Tibial nerve (tissue), 4 donors: ENCODE results near the gene UTRN. TPM values are rescaled to one million over a fixed set of nuclear protein-coding genes. Genes with fewer than 3 reads are reported as not detected.

Source experiments
- DNase-seq, 2 donors: peaks; one replicate each; pipeline ENCODE4 v3.0.0-alpha.2; 2019; ENCODE audit warnings: low spot score in 2 of 2
- H3K27ac ChIP-seq, 4 donors: fragments of 200-600 bp; sonication (generic) in 3 of 4; one replicate each; pipeline ENCODE4 v1.5.1; 2017 to 2019; ENCODE audit warnings: mild to moderate bottlenecking in 1 of 4
- H3K27me3 ChIP-seq, 2 donors: fragments of 200-600 bp; sonication (generic) in 1 of 2; one replicate each; pipeline versions ENCODE4 v1.5.1 to v1.6.0; 2017 to 2019
- H3K36me3 ChIP-seq, 3 donors: fragments of 200-600 bp; sonication (generic); one replicate each; pipeline ENCODE4 v1.5.1; 2018 to 2019
- H3K4me1 ChIP-seq, 4 donors: fragments of 200-600 bp; sonication (generic) in 3 of 4; one replicate each; pipeline ENCODE4 v1.5.1; 2017 to 2019
- H3K4me3 ChIP-seq, 4 donors: fragments of 200-600 bp; sonication (generic) in 3 of 4; one replicate each; pipeline ENCODE4 v1.5.1; 2017 to 2019; ENCODE audit warnings: mild to moderate bottlenecking in 1 of 4, moderate library complexity in 1 of 4
- H3K9me3 ChIP-seq, 4 donors: fragments of 200-600 bp; sonication (generic) in 3 of 4; one replicate each; pipeline ENCODE4 v1.5.1; 2017 to 2019
- CTCF ChIP-seq, 5 experiments: fragments of 200-600 bp in 3 of 5; fragments of 450-650 bp in 2 of 5; sonication (generic) in 3 of 5; IDR thresholded peaks; one replicate each; pipeline ENCODE4 v1.5.1; 2016 to 2019; ENCODE audit warnings: antibody characterized with exemption in 5 of 5, mild to moderate bottlenecking in 3 of 5, moderate library complexity in 2 of 5
- EP300 ChIP-seq, 2 donors: sonication (generic); formaldehyde crosslinking; IDR thresholded peaks; one replicate each; pipeline ENCODE4 v1.6.1; 2017; ENCODE audit warnings: antibody characterized with exemption in 2 of 2, mild to moderate bottlenecking in 1 of 2
- POLR2A ChIP-seq, 2 donors: fragments of 450-650 bp; IDR thresholded peaks; one replicate each; pipeline ENCODE4 v1.6.1; 2017; ENCODE audit warnings: antibody characterized with exemption in 2 of 2, mild to moderate bottlenecking in 2 of 2, moderate library complexity in 2 of 2
- WGBS, 2 donors: methylation state at CpG; one replicate each; pipeline ENCODE4 v1.1.5; 2018; 5-methylcytosine and 5-hydroxymethylcytosine counted together
- total RNA-seq, 4 donors: library from RNA; depleted of rRNA; stranded (reverse); fragments of >200 nt; gene quantifications; one replicate each; pipeline ENCODE4 v1.1.0, GENCODE V29; 2016

Gene UTRN
- total RNA-seq, 4 donors from 2014 or later: 279 to 370 (median 307) TPM

DNA sequence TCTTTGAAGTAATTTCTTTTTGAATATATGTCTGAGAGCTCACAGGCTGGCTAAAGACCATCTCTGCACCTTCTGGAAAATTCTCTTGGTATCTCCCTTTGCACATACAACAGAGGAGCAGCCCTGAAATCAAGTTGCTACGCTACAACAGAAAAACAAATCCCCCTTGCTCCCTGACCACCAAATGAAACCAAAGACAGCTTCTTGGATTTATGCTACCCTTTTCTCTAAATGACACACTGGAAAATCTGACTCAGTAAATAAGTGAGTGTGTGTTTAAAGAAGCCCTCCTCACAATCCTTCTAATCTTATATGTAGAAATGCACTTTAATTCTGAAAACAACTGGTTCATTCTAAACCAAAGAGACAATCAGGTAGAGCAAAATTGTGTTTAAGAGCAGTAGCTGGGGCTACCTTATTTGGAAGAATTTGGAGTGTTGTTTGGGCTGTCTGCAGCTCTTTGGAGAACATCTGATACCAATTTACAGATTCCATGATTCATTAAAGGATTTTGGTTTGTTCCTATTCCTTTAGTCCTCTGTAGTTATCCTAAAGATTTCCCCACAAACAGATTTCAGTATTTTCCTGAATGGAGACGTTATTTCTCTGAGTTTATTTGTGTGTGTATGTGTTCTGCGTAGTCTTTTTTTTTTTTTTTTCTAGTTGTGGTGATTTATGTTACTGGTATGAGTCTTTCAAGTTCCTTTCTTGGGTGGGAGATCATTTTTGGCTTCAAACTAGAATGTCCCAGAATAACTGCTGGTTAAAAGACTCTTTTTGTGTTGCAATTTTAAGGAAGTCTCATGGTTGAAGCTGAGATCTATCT lies 36.4 kb upstream of the UTRN start:
- Histone ChIP-seq H3K4me3 (no peak overlapping the region), H3K27me3 (no peaks in the 10 kb centered on the region), H3K27ac (peak overlapping the region in 2 of 4 donors; percentile 65 to 73), H3K36me3 (peaks cover 0 to 8% (median 0%) of the 10 kb centered on the region in 3 donors), H3K9me3 (peaks cover 0 to 14% (median 0%) of the 10 kb centered on the region in 4 donors), H3K4me1 (peaks cover 0 to 29% (median 3%) of the 10 kb centered on the region in 4 donors)
- WGBS, 2 donors: 22 to 28% methylated on average over 3 of the region's 3 CpGs
- no peak for DNase-seq
- TF ChIP-seq CTCF (IDR thresholded peaks at IDR 0.05): no peak
- TF ChIP-seq POLR2A (IDR thresholded peaks at IDR 0.05): no peak
- TF ChIP-seq EP300 (IDR thresholded peaks at IDR 0.05): peak in 1 of 2 donors; percentile 29

GRCh38 chr6:144250276-144250675 lies 34.9 kb upstream of the UTRN start:
- Histone ChIP-seq H3K9me3 (peaks cover 0 to 14% (median 0%) of the 10 kb centered on the region in 4 donors), H3K27ac (peak overlapping the region in 1 of 4 donors; percentile 65), H3K36me3 (peaks cover 0 to 8% (median 0%) of the 10 kb centered on the region in 3 donors), H3K27me3 (no peaks in the 10 kb centered on the region), H3K4me1 (peaks cover 0 to 29% (median 3%) of the 10 kb centered on the region in 4 donors), H3K4me3 (no peak overlapping the region)
- TF ChIP-seq CTCF (IDR thresholded peaks at IDR 0.05): no peak
- TF ChIP-seq EP300 (IDR thresholded peaks at IDR 0.05): no peak
- TF ChIP-seq POLR2A (IDR thresholded peaks at IDR 0.05): no peak
- 72 to 82% methylated on average over 3 of the region's 3 CpGs for WGBS, 2 donors
- no peak for DNase-seq

DNA sequence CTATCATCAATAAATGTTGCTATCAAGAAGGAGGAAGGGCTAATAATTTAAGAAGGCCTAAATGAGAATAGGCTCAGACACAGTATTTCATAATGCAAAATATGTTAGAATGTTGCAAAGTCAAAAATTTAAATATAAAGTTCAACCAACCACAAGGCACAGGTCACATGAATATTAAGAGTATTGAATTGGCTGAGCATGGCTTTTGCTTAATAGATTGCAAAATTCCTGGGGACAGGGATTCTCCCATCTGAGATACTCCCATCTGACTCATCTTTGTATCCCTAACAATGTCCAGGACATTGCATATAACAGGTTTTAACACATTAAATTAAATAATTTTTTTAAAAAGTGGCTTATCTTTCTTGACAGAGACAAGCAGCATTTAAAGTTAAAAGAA lies 32.9 kb upstream of the UTRN start:
- H3K36me3 ChIP-seq: no peaks in the 10 kb centered on the region
- TF ChIP-seq EP300 (IDR thresholded peaks at IDR 0.05) (no peak), POLR2A (IDR thresholded peaks at IDR 0.05) (no peak), CTCF (IDR thresholded peaks at IDR 0.05) (no peak)
- H3K27me3 ChIP-seq: no peaks in the 10 kb centered on the region
- no peak overlapping the region for H3K27ac ChIP-seq
- H3K9me3 ChIP-seq: no peaks in the 10 kb centered on the region
- peaks cover 0 to 29% (median 3%) of the 10 kb centered on the region in 4 donors for H3K4me1 ChIP-seq
- H3K4me3 ChIP-seq: no peak overlapping the region
- DNase-seq: no peak

- H3K36me3 ChIP-seq: no peaks in the 10 kb centered on the region
- peaks cover 0 to 24% (median 8%) of the 10 kb centered on the region in 4 donors for H3K4me1 ChIP-seq
- H3K27ac ChIP-seq: peak overlapping the region in 1 of 4 donors; percentile 31
- H3K4me3 ChIP-seq: no peak overlapping the region
- peaks cover 0 to 4% (median 0%) of the 10 kb centered on the region in 4 donors for H3K9me3 ChIP-seq
- DNase-seq: no peak
- H3K27me3 ChIP-seq: no peaks in the 10 kb centered on the region
- TF ChIP-seq EP300 (IDR thresholded peaks at IDR 0.05) (no peak), CTCF (IDR thresholded peaks at IDR 0.05) (no peak), POLR2A (IDR thresholded peaks at IDR 0.05) (no peak)
- 16 to 24% methylated on average over 2 of the region's 2 CpGs for WGBS, 2 donors
These were observed 25.1 kb upstream of the UTRN start for GRCh38 chr6:144259986-144260385.
